ENCODE data around the gene ATF7IP. TPM values are rescaled to one million over a fixed set of nuclear protein-coding genes. Genes with fewer than 3 reads are reported as not detected.

The ATF7IP gene
- total and polyA plus RNA-seq, 2 experiments from 2014 or later: 42.8 to 100 TPM

- Histone ChIP-seq H3K27ac (no peak overlapping the region), H3K4me3 (no peak overlapping the region), H3K9me3 (ENCODE audit: low read depth) (no peaks in the 10 kb centered on the region), H3K27me3 (no peaks in the 10 kb centered on the region), H3K36me3 (peaks cover 70% of the 10 kb centered on the region), H3K4me1 (ENCODE audit: low read depth) (no peaks in the 10 kb centered on the region)
- no peak for DNase-seq (ENCODE audit: low read depth in 1 of 2, low spot score in 1 of 2)
- TF ChIP-seq CTCF (IDR thresholded peaks at IDR 0.05; ENCODE audit: low read depth, low read length): no peak
Measured at GRCh38 chr12:14481201-14481600, 115.7 kb downstream of the ATF7IP start.

DNA sequence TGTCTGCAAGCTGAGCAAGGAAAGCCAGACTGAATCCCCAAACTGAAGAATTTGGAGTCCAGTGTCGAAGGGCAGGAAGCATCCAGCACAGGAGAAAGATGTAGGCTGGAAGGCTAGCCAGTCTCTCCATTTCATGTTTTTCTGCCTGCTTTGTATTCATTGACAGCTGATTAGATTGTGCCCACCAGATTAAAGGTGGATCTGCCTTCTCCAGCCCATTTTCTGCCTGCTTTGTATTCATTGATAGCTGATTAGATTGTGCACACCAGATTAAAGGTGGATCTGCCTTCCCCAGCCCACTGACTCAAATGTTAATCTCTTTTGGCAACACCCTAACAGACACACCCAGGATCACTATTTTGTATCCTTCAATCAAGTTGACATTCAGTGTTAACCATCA is 116.9 kb downstream of the ATF7IP start:
- H3K36me3 ChIP-seq: peaks cover 69% of the 10 kb centered on the region
- H3K4me3 ChIP-seq: no peak overlapping the region

GRCh38 chr12:14482886-14483285 is 117.4 kb downstream of the ATF7IP start:
- H3K27me3 ChIP-seq: no peaks in the 10 kb centered on the region
- no peaks in the 10 kb centered on the region for H3K9me3 ChIP-seq (ENCODE audit: low read depth)
- no peak for TF ChIP-seq CTCF (IDR thresholded peaks at IDR 0.05; ENCODE audit: low read depth, low read length)
- H3K36me3 ChIP-seq: peaks cover 67% of the 10 kb centered on the region
- DNase-seq (ENCODE audit: low read depth in 1 of 2, low spot score in 1 of 2): no peak
- no peak overlapping the region for H3K27ac ChIP-seq
- H3K4me1 ChIP-seq (ENCODE audit: low read depth): no peaks in the 10 kb centered on the region
- H3K4me3 ChIP-seq: no peak overlapping the region

More for the DNA sequence above, 116.9 kb downstream of the ATF7IP start:
- no peak overlapping the region for H3K27ac ChIP-seq
- H3K9me3 ChIP-seq (ENCODE audit: low read depth): no peaks in the 10 kb centered on the region
- H3K4me1 ChIP-seq (ENCODE audit: low read depth): no peaks in the 10 kb centered on the region
- H3K27me3 ChIP-seq: no peaks in the 10 kb centered on the region
- no peak for TF ChIP-seq CTCF (IDR thresholded peaks at IDR 0.05; ENCODE audit: low read depth, low read length)
- no peak for DNase-seq (ENCODE audit: low read depth in 1 of 2, low spot score in 1 of 2)

DNA sequence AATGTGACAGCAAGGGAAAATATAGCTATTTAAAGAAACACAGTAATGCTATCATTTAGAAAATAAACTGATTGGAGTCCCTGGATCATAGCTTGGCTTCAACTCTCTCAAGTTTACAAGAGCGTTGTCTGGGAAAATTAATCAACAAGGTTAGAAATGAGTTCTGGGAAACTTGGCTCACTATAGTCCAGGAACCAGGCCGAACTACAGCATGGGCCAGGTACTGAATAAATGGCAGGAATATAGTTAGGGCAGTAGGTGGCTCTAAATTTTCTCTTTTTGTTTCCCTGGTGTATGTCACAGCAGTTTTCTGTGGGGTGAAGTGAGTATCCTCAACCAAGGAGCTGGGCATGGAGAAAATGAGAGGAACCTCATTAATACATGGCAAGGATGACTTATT is 129.8 kb downstream of the ATF7IP start:
- H3K4me1 ChIP-seq (ENCODE audit: low read depth): no peaks in the 10 kb centered on the region
- H3K4me3 ChIP-seq: no peak overlapping the region
- no peaks in the 10 kb centered on the region for H3K9me3 ChIP-seq (ENCODE audit: low read depth)
- no peak for TF ChIP-seq CTCF (IDR thresholded peaks at IDR 0.05; ENCODE audit: low read depth, low read length)
- H3K27me3 ChIP-seq: no peaks in the 10 kb centered on the region
- H3K36me3 ChIP-seq: peaks cover 40% of the 10 kb centered on the region
- no peak for DNase-seq (ENCODE audit: low read depth in 1 of 2, low spot score in 1 of 2)
- no peak overlapping the region for H3K27ac ChIP-seq

- peak in 1 of 2 donors; percentile 39 for DNase-seq (ENCODE audit: low read depth in 1 of 2, low spot score in 1 of 2)
- H3K4me1 ChIP-seq (ENCODE audit: low read depth): no peaks in the 10 kb centered on the region
- H3K9me3 ChIP-seq (ENCODE audit: low read depth): no peaks in the 10 kb centered on the region
- peaks cover 6% of the 10 kb centered on the region for H3K36me3 ChIP-seq
- H3K27me3 ChIP-seq: no peaks in the 10 kb centered on the region
- H3K4me3 ChIP-seq: no peak overlapping the region
- TF ChIP-seq CTCF (IDR thresholded peaks at IDR 0.05; ENCODE audit: low read depth, low read length): no peak
- H3K27ac ChIP-seq: peak overlapping the region; percentile 49
Measured at GRCh38 chr12:14505626-14506596, 140.4 kb downstream of the ATF7IP start.

Data from cardiac muscle cell (in vitro differentiated cells and primary cell).